HG03135 (cell line): ENCODE results near the gene LPP.
"Not testable (repeated sequence)": the region's sequence is repeated elsewhere in the genome, so short reads cannot be mapped to it uniquely, and the experiment has no call there.

Experiments used
- ATAC-seq: cut with Tn5 transposase; IDR thresholded peaks from one replicate; pipeline ENCODE4 v1.9.1; 2021; ENCODE audit warnings: mild to moderate bottlenecking, moderate library complexity; ENCODE audit not compliant: unreplicated experiment

The LPP gene

DNA sequence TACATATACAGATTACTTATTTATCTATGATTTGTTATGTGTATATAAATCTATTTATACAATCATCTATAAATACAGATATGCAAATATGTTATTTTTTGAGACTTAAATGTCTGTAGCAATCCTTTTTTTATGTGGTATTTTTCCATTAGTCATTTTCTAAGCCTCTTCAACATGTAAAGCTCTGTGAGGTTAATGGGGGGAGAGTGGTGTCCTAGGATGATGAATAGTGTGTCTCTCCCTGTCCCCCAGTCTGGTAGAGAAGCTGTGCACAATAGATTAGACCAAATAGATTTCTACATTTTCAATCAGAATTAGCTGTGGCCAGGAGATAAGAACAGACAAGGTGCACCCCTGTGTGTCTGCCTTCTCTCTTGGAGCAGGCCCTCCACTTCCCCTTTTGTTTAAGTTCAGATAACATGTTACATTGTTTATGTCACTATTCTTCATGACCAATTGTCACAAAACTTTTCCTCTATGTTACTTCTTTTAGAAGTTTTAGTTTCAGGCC lies 453.9 kb downstream of the LPP start:
- ATAC-seq = no peak

GRCh38 chr3:188608401-188608800 lies 454.4 kb downstream of the LPP start:
- ATAC-seq = no peak

- not testable (repeated sequence) for ATAC-seq
Observed at GRCh38 chr3:188613721-188614120, 459.8 kb downstream of the LPP start.

DNA sequence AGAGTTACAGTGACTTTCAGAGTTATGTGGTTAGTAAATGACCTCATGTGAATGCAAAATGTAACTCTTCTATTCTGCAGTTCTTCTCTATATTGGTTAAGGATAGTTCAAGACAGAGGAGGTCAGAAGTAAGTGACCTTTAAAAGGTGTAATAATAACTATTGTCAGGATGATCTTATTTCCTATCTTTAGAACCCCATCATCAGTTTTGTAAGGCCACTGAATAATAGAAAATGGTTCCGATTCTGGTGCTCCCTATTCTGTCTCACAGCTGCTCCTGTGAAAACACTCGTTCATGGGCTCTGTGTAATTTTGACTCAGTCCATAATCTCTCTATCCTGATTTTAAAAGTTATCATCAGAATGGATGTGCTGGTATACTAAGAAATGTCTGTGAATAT lies 463.3 kb downstream of the LPP start:
- ATAC-seq = no peak

DNA sequence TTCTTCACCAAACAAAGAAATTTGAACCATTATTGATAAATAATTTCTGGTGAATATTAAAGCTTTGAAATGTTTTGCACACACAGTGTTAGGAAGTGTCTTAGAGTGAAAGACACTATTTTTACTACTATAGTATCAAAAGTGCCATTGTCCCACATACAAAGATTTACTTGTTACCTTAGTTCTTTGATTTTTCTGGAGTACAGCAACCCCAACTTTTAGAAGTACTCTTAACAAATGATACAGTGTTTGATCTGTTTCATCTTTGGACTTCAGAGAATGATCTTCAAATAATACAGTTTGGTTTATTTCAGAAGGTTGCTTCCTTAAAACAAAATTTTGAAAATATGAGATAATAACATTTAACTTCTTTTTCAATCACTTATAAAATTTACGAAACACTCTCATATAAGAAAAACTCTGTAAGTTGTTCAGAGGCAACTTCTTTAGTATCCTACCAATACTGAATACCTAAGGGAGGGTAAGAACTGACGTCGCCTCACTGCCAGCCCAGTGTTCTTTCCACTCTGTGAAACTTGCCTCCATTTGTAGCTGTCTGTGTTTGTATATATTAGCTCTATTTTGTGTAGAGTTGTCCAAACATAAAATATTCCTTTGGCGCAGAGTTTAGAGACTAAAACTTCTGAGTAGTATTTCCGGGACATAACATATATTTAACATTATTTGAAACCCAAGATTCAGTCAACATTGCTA lies 464.2 kb downstream of the LPP start:
- no peak for ATAC-seq

DNA sequence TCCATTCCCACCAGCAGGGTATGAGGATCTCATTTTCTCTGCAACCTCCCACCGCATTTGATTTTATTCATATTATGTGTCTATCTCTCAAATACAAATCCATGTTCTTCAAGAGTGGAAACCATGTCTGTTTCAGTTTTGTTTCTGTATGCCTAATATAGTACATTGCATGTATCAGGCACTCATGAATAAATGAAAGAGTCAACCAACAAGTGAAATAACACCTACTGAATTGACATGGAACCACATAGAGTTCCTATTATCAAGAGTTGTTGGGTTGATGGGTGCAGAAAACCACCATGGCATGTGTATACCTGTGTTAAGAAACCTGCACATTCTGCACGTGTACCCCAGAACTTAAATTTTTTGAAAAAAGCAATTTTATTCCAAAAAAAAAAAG lies 466.8 kb downstream of the LPP start:
- ATAC-seq = no peak

DNA sequence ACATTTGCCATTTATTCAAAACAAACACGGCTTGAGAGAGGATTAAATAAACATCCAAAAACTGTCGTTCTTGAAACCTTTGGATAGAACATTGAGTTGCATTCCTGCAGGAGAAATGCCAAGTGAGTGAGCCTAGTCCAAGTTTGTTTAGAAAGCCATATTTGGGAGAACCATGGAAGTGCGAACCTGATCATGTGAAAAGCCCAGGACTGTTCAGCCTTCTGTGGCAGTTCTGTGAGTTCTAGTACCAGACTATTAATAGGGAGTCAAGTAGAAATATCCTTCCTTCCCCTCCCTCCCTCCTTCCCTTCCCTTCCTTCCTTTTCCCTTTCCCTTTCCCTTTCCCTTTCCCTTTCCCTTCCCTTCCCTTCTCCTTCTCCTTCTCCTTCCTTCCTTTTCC lies 470.4 kb downstream of the LPP start:
- no peak for ATAC-seq

DNA sequence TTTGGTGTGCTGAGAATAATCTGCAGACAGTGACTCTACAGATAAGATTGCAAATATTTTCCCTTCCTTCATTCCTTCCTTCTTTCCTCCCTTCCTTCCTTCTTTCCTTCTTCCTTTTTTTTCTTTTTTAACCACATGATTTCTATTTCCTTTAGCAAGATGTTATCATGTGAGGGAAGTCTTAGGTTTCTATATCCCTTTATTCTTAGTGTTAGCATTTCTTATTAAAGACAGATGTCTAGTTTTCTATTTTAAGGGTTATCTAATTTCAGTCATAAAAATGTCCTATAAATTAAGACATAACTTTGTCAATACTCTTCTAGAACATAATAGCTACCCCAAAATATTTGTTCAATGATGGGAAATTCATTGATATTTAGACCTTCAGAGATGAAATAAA lies 470.9 kb downstream of the LPP start:
- ATAC-seq = no peak

DNA sequence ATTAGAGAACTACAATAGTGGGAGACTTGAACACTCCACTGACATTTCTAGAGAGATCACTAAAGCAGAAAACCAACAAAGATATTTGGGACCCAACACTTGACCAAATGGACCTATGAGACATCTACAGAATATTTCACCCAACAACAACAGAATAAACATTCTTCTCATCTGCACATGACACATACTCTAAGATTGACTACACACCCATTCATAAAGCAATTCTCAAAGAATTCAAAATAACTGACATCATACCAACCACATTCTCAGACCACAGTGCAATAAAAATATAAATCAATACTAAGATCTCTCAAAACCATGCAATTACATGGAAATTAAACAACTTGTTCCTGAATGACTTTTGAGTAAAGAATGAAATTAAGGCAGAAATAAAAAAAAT lies 473.7 kb downstream of the LPP start:
- no peak for ATAC-seq

DNA sequence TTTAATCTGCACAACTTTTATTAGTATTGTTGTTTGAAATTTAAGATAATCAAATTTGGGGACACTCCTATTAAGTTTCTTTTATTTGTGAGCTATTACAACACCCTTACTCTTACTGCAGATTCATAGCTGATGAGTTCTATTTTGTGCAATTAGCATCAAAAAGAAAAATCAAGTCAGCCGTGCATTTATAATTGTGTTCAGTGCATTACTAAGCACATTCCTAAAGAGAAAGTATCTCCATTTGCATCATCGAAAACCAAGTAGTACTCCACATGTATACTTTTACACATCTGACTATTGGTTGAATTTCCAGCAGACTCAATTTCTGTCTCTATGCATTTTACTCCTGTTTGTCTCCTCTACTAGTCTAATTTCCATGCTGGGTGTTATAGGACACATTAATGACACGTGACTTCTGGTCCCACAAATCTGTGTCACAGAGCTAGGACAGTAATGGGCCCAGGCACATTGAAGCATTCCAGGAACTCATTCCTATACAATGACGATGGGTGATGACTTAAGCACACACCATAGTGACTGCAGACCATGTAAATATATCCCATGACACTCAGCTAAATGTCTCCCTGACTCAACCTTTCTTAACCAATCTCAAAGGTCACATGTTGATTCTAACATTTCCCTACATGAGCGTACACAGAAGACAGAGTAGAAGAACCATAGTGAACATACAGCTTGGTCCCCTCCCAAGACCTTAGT lies 477.5 kb downstream of the LPP start:
- ATAC-seq = no peak

- no peak for ATAC-seq
Observed at GRCh38 chr3:188633206-188633605, 479.2 kb downstream of the LPP start.

DNA sequence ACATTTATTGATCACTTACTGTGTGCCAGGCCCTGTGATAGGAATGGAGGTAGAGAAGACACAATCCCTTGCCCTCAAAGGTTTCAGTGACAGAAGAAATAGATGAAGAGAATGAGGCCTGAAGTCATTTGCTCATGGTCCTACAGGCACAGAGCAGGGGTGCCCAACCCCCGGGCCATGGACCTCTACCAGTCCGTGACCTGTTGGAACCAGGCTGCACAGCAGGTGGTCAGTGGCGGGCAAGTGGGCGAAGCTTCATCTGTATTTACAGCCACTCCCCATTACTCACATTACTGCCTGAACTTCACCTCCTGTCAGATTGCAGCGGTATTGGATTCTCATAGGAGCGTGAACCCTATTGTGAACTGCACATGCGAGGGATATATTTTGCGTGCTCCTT lies 480.3 kb downstream of the LPP start:
- ATAC-seq = no peak

- ATAC-seq = no peak
Observed at GRCh38 chr3:188635258-188636042, 481.5 kb downstream of the LPP start.

DNA sequence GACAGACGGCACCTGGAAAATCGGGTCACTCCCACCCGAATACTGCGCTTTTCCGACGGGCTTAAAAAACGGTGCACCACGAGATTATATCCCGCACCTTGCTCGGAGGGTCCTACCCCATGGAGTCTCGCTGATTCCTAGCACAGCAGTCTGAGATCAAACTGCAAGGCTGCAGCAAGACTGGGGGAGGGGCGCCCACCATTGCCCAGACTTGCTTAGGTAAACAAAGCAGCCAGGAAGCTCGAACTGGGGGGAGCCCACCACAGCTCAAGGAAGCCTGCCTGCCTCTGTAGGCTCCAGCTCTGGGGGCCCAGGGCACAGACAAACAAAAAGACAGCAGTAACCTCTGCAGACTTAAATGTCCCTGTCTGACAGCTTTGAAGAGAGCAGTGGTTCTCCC lies 482.3 kb downstream of the LPP start:
- not testable (repeated sequence) for ATAC-seq

- no peak for ATAC-seq
Observed at GRCh38 chr3:188641076-188641475, 487.1 kb downstream of the LPP start.

GRCh38 chr3:188643736-188644135 lies 489.8 kb downstream of the LPP start:
- ATAC-seq = no peak

- ATAC-seq = no peak
Observed at GRCh38 chr3:188646592-188646991, 492.6 kb downstream of the LPP start.

GRCh38 chr3:188647237-188647636 lies 493.3 kb downstream of the LPP start:
- ATAC-seq = no peak

DNA sequence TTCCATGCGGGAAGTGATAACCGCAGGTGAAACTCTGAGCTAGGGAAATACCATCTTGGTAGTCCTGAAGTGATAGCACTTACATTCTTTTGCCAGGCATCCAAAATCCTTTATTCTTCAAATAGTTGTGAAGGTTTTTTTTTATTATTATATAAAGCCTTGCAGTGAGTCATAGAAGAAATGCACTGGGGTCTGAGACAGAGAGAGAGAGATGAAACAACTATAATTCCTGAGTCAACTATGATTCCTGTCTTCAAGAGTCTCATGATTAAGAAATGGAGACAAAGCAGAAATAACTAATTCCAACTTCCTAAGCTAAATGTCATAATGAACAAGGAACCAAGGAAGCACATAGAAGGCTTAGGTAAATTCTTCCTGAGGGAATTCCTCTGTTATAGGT lies 495.6 kb downstream of the LPP start:
- ATAC-seq = no peak

- no peak for ATAC-seq
Observed at GRCh38 chr3:188656196-188656982, 502.4 kb downstream of the LPP start.

- no peak for ATAC-seq
Observed at GRCh38 chr3:188658606-188659005, 504.6 kb downstream of the LPP start.
